GM23338 (cell line): ENCODE results near the gene CCDC50. TPM values are rescaled to one million over a fixed set of nuclear protein-coding genes. Genes with fewer than 3 reads are reported as not detected.

Experiments used
- ATAC-seq: fragments of 200-7000 bp; cut with Tn5 transposase; 3 replicates; pipeline ENCODE4 v1.9.1; 2020
- DNase-seq: peaks from one replicate; pipeline ENCODE4 v3.0.0-alpha.2; 2015; ENCODE audit warnings: low spot score
- H2AFZ ChIP-seq: fragments of 200-600 bp; sonication (generic); 2 replicates; pipeline ENCODE4 v1.8.0; 2016; ENCODE audit warnings: antibody characterized with exemption, mild to moderate bottlenecking, moderate library complexity
- H3F3A ChIP-seq: fragments of 200-600 bp; sonication (generic); replicated peaks from 2 replicates; pipeline ENCODE4 v1.8.0; 2017; ENCODE audit warnings: antibody characterized with exemption, mixed run types, low read depth
- H3K27ac ChIP-seq: fragments of 200-600 bp; sonication (generic); 2 replicates; pipeline ENCODE4 v1.6.1; 2016; ENCODE audit warnings: low read depth
- H3K27me3 ChIP-seq: fragments of 200-600 bp; sonication (generic); 2 replicates; pipeline ENCODE4 v1.8.0; 2016; ENCODE audit warnings: mild to moderate bottlenecking, mixed run types, moderate library complexity; ENCODE audit not compliant: insufficient read depth
- H3K36me3 ChIP-seq: fragments of 200-600 bp; sonication (generic); 2 replicates; pipeline ENCODE4 v1.8.0; 2016; ENCODE audit warnings: mild to moderate bottlenecking; ENCODE audit not compliant: insufficient read depth
- H3K4me1 ChIP-seq: fragments of 200-600 bp; sonication (generic); 2 replicates; pipeline ENCODE4 v1.8.0; 2016; ENCODE audit warnings: mild to moderate bottlenecking, moderate library complexity; ENCODE audit not compliant: insufficient read depth
- H3K4me2 ChIP-seq: fragments of 200-600 bp; sonication (generic); 2 replicates; pipeline ENCODE4 v1.7.1; 2017; ENCODE audit warnings: mixed run types
- H3K4me3 ChIP-seq: fragments of 200-600 bp; sonication (generic); 2 replicates; pipeline ENCODE4 v1.6.1; 2016; ENCODE audit warnings: mixed run types
- H3K79me2 ChIP-seq: fragments of 200-600 bp; sonication (generic); replicated peaks from 2 replicates; pipeline ENCODE4 v1.8.0; 2017; ENCODE audit warnings: mild to moderate bottlenecking; ENCODE audit not compliant: insufficient read depth
- H3K9me2 ChIP-seq: fragments of 200-600 bp; sonication (generic); 2 replicates; pipeline ENCODE4 v1.8.0; 2017; ENCODE audit not compliant: insufficient read depth
- H4K20me1 ChIP-seq: fragments of 200-600 bp; sonication (generic); replicated peaks from 2 replicates; pipeline ENCODE4 v1.8.0; 2017; ENCODE audit warnings: mild to moderate bottlenecking; ENCODE audit not compliant: insufficient read depth
- H3K27ac Mint-ChIP-seq: 2 replicates; pipeline ENCODE4 v1.8.0; 2020; ENCODE audit warnings: inconsistent platforms, mild to moderate bottlenecking, moderate library complexity, mixed read lengths
- H3K27me3 Mint-ChIP-seq: 3 replicates; pipeline ENCODE4 v1.8.0; 2022; ENCODE audit warnings: low read depth, mild to moderate bottlenecking, moderate library complexity, mixed read lengths, inconsistent platforms; ENCODE audit not compliant: insufficient read depth, poor library complexity
- H3K36me3 Mint-ChIP-seq: 3 replicates; pipeline ENCODE4 v1.8.0; 2021; ENCODE audit warnings: low read depth, mild to moderate bottlenecking, inconsistent platforms, moderate library complexity, mixed read lengths
- H3K4me1 Mint-ChIP-seq: 3 replicates; pipeline ENCODE4 v1.8.0; 2020; ENCODE audit warnings: mild to moderate bottlenecking, inconsistent platforms, mixed read lengths
- H3K4me3 Mint-ChIP-seq: 3 replicates; pipeline ENCODE4 v1.8.0; 2021; ENCODE audit warnings: moderate library complexity, mild to moderate bottlenecking, inconsistent platforms, mixed read lengths
- H3K9me3 Mint-ChIP-seq: 3 replicates; pipeline ENCODE4 v1.8.0; 2020; ENCODE audit warnings: moderate library complexity, mild to moderate bottlenecking, inconsistent platforms, mixed read lengths
- CREB1 ChIP-seq: fragments of 250-450 bp; sonication (Bioruptor Pico); IDR thresholded peaks from 2 replicates; pipeline ENCODE4 v1.5.0; 2020; ENCODE audit warnings: low read depth, mild to moderate bottlenecking, moderate library complexity
- CTCF ChIP-seq, 2 experiments: fragments of 200-600 bp in 1 of 2; sonication (generic) in 1 of 2; conservative IDR thresholded peaks; 2 replicates each; pipeline versions ENCODE4 v1.5.1 to v1.6.1; 2016 to 2017; ENCODE audit warnings: antibody characterized with exemption in 2 of 2, low read depth in 2 of 2, mild to moderate bottlenecking in 2 of 2, moderate library complexity in 1 of 2
- ETS1 ChIP-seq: IDR thresholded peaks from 2 replicates; pipeline ENCODE4 v1.6.1; 2016; ENCODE audit warnings: antibody characterized with exemption
- EZH2 ChIP-seq: fragments of 200-600 bp; sonication (generic); IDR thresholded peaks from one replicate; pipeline ENCODE4 v1.8.0; 2017; ENCODE audit warnings: antibody characterized with exemption, mild to moderate bottlenecking, low read depth; ENCODE audit not compliant: unreplicated experiment
- EZH2phosphoT487 ChIP-seq: fragments of 200-600 bp; sonication (generic); IDR thresholded peaks from one replicate; pipeline ENCODE4 v1.8.1; 2018; ENCODE audit warnings: antibody characterized with exemption; ENCODE audit not compliant: unreplicated experiment
- JUNB ChIP-seq: IDR thresholded peaks from one replicate; pipeline ENCODE4 v1.6.1; 2016; ENCODE audit warnings: antibody characterized with exemption; ENCODE audit not compliant: unreplicated experiment
- NANOG ChIP-seq: IDR thresholded peaks from 2 replicates; pipeline ENCODE4 v1.6.1; 2016; ENCODE audit warnings: antibody characterized with exemption, borderline replicate concordance
- POLR2AphosphoS5 ChIP-seq: IDR thresholded peaks from 2 replicates; pipeline ENCODE4 v1.6.1; 2016; ENCODE audit warnings: antibody characterized with exemption, low read depth
- REST ChIP-seq: IDR thresholded peaks from one replicate; pipeline ENCODE4 v1.6.1; 2018; ENCODE audit warnings: antibody characterized with exemption; ENCODE audit not compliant: unreplicated experiment
- STAT1 ChIP-seq: IDR thresholded peaks from one replicate; pipeline ENCODE4 v1.6.1; 2016; ENCODE audit warnings: antibody characterized with exemption; ENCODE audit not compliant: unreplicated experiment
- ZNF114 ChIP-seq: fragments of 250-450 bp; sonication (Bioruptor Pico); IDR thresholded peaks from 2 replicates; pipeline ENCODE4 v1.5.0; 2020; ENCODE audit warnings: mild to moderate bottlenecking, moderate library complexity
- ZNF331 ChIP-seq: fragments of 250-450 bp; sonication (Bioruptor Pico); IDR thresholded peaks from 2 replicates; pipeline ENCODE4 v1.5.0; 2020; ENCODE audit warnings: low read depth, mild to moderate bottlenecking, moderate library complexity
- ZNF462 ChIP-seq: fragments of 250-450 bp; sonication (Bioruptor Pico); IDR thresholded peaks from 2 replicates; pipeline ENCODE4 v1.5.0; 2020; ENCODE audit warnings: mild to moderate bottlenecking, moderate library complexity
- polyA plus RNA-seq: library from polyadenylated mRNA; unstranded; fragments of >200 nt; fragmentation: Nextera tagmentation; extraction: Ambion mirVana; gene quantifications from 2 replicates; pipeline ENCODE4 v1.2.1, GENCODE V29; 2016
- total RNA-seq: library from RNA; depleted of rRNA; stranded (reverse); fragments of >200 nt; shearing (Covaris generic); gene quantifications from 2 replicates; pipeline ENCODE4 v1.2.3, GENCODE V29; 2014

The CCDC50 gene
- total and polyA plus RNA-seq, 2 experiments from 2014 or later = 22.4 to 25.4 TPM

DNA sequence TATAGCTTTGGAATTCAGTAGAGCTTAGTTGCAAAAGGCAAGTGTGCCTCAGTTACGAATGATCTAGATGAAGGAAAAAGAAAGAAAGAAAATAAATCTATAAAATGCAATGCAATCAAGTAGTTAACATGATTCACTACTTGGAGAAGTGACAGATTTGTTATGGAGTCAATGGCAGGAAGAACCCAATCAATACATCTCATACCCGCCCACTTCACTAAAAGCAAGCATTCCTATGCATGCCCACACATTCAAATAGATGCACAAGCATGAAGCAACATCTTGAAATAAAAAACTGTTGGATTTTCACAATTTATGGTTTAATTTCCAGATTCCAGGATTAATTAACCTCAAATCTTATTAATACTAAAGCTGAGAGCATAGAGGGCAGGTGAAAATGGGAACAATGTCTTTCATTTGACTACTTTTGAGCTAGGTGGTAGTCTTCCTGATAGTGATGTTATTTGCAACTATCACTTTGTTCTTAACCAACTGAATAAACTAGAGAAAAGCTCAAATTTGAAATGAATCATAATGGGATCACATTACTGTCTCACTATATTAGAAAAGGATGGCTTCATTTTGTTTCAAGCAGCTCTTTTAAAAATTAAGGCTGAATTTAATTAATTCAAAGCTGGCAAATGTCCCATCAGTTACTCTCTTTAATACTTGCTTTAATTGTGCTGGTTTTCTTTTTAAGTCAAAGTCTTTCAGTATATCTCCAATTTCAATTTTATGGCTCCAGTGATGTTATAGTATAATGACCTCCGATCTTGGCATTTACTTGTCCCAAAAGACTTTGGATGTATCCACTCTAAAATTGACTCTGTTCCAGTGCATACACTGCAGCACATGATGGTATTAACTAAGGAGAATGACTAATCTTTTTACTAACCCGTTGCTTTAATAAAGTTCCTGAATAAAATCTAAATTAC is 46.7 kb upstream of the CCDC50 start:
- Histone ChIP-seq H3K4me1 (no peaks in the 10 kb centered on the region), H3K9me2 (no peaks in the 10 kb centered on the region), H3K27me3 (no peaks in the 10 kb centered on the region), H2AFZ (no peak overlapping the region), H3K4me2 (no peak overlapping the region), H3K27ac (no peak overlapping the region), H3K36me3 (no peaks in the 10 kb centered on the region), H3F3A (no peaks in the 10 kb centered on the region), H3K79me2 (no peaks in the 10 kb centered on the region), H3K4me3 (no peak overlapping the region), H4K20me1 (no peaks in the 10 kb centered on the region)
- no peak for ATAC-seq
- Mint-ChIP-seq H3K36me3 (no peaks in the 10 kb centered on the region), H3K27ac (no peak overlapping the region), H3K4me3 (no peak overlapping the region), H3K9me3 (no peaks in the 10 kb centered on the region), H3K27me3 (no peaks in the 10 kb centered on the region), H3K4me1 (no peaks in the 10 kb centered on the region)
- no peak for TF ChIP-seq EZH2
- TF ChIP-seq EZH2phosphoT487 = no peak
- TF ChIP-seq ETS1 = no peak
- no peak for TF ChIP-seq ZNF331 (CRISPR knock-in tag)
- TF ChIP-seq STAT1 = no peak
- TF ChIP-seq ZNF114 (CRISPR knock-in tag) = no peak
- no peak for TF ChIP-seq CREB1
- no peak for TF ChIP-seq ZNF462 (CRISPR knock-in tag)
- TF ChIP-seq POLR2AphosphoS5 = no peak
- no peak for TF ChIP-seq REST
- TF ChIP-seq NANOG = no peak
- TF ChIP-seq CTCF (conservative IDR thresholded peaks at IDR 0.05; ENCODE audit: low read depth in 2 of 2) = no peak
- no peak for TF ChIP-seq JUNB
- DNase-seq = no peak
